WTC11 (cell line): ENCODE data around the gene PRR7. TPM values are rescaled to one million over a fixed set of nuclear protein-coding genes. Genes with fewer than 3 reads are reported as not detected.

Source experiments
- ATAC-seq: fragments of 200-7000 bp; cut with Tn5 transposase; 2 replicates; pipeline ENCODE4 v1.10.0; 2021; ENCODE audit warnings: mild to moderate bottlenecking, moderate library complexity
- CTCF ChIA-PET: fragments of 300-600 bp; sonication (Branson Sonifier 250); formaldehyde crosslinking; loops from one replicate; lab custom pipeline; 2021; ENCODE audit warnings: antibody characterized with exemption; lab: Charles Lee
- POLR2A ChIA-PET: fragments of 350-600 bp; sonication (Branson Sonifier 250); formaldehyde crosslinking; loops from one replicate; lab custom pipeline; 2021; ENCODE audit warnings: antibody characterized with exemption; lab: Charles Lee
- DNase-seq: peaks from one replicate; pipeline ENCODE4 v3.0.0; 2021; ENCODE audit warnings: low spot score
- H3K27ac Mint-ChIP-seq: 2 replicates; pipeline ENCODE4 v1.8.0; 2021; ENCODE audit warnings: mixed read lengths
- H3K27me3 Mint-ChIP-seq: 2 replicates; pipeline ENCODE4 v1.8.0; 2021; ENCODE audit warnings: low read depth, mild to moderate bottlenecking, moderate library complexity, mixed read lengths
- H3K36me3 Mint-ChIP-seq: 2 replicates; pipeline ENCODE4 v1.8.0; 2021; ENCODE audit warnings: mixed read lengths
- H3K4me1 Mint-ChIP-seq: 2 replicates; pipeline ENCODE4 v1.8.0; 2022; ENCODE audit warnings: mixed read lengths
- H3K4me3 Mint-ChIP-seq: 2 replicates; pipeline ENCODE4 v1.8.0; 2021; ENCODE audit warnings: mild to moderate bottlenecking, moderate library complexity, mixed read lengths
- H3K9me3 Mint-ChIP-seq: 2 replicates; pipeline ENCODE4 v1.8.0; 2021; ENCODE audit warnings: mixed read lengths
- ATF1 ChIP-seq: sonication (generic); formaldehyde crosslinking; IDR thresholded peaks from 2 replicates; pipeline ENCODE4 v1.8.1; 2023; ENCODE audit warnings: mild to moderate bottlenecking, moderate library complexity, missing genetic modification reagents
- CREB1 ChIP-seq: sonication (generic); formaldehyde crosslinking; IDR thresholded peaks from 2 replicates; pipeline ENCODE4 v1.8.0; 2023; ENCODE audit warnings: mild to moderate bottlenecking, missing genetic modification reagents
- CREM ChIP-seq: sonication (generic); formaldehyde crosslinking; IDR thresholded peaks from 2 replicates; pipeline ENCODE4 v1.8.1; 2022; ENCODE audit warnings: mild to moderate bottlenecking, missing genetic modification reagents, moderate library complexity
- FOXP1 ChIP-seq: sonication (generic); formaldehyde crosslinking; IDR thresholded peaks from 2 replicates; pipeline ENCODE4 v1.8.0; 2022; ENCODE audit warnings: missing genetic modification reagents, mild to moderate bottlenecking, moderate library complexity, borderline replicate concordance
- GABPB1 ChIP-seq: sonication (generic); formaldehyde crosslinking; IDR thresholded peaks from 2 replicates; pipeline ENCODE4 v1.8.1; 2023; ENCODE audit warnings: mild to moderate bottlenecking, missing genetic modification reagents
- GRHL2 ChIP-seq: fragments of 250-450 bp; sonication (Bioruptor Pico); IDR thresholded peaks from 2 replicates; pipeline ENCODE4 v1.8.0; 2022; ENCODE audit warnings: mild to moderate bottlenecking, moderate library complexity; ENCODE audit not compliant: insufficient replicate concordance, severe bottlenecking
- HMGXB4 ChIP-seq: sonication (generic); formaldehyde crosslinking; IDR thresholded peaks from 2 replicates; pipeline ENCODE4 v1.8.1; 2023; ENCODE audit warnings: mild to moderate bottlenecking, moderate library complexity, missing genetic modification reagents
- NFYB ChIP-seq: sonication (generic); formaldehyde crosslinking; conservative IDR thresholded peaks from 2 replicates; pipeline ENCODE4 v1.8.0; 2022; ENCODE audit warnings: low read depth, missing genetic modification reagents
- NR2C2 ChIP-seq: sonication (generic); formaldehyde crosslinking; IDR thresholded peaks from 2 replicates; pipeline ENCODE4 v1.8.0; 2022; ENCODE audit warnings: mild to moderate bottlenecking, missing genetic modification reagents
- SP1 ChIP-seq: sonication (generic); formaldehyde crosslinking; conservative IDR thresholded peaks from 2 replicates; pipeline ENCODE4 v1.8.1; 2022; ENCODE audit warnings: missing genetic modification reagents
- TEAD1 ChIP-seq: sonication (generic); formaldehyde crosslinking; IDR thresholded peaks from 2 replicates; pipeline ENCODE4 v1.8.0; 2022; ENCODE audit warnings: mild to moderate bottlenecking, missing genetic modification reagents
- ZNF317 ChIP-seq: sonication (generic); formaldehyde crosslinking; IDR thresholded peaks from 2 replicates; pipeline ENCODE4 v1.8.1; 2023; ENCODE audit warnings: low read depth, mild to moderate bottlenecking, moderate library complexity, missing genetic modification reagents, borderline replicate concordance
- ZNF396 ChIP-seq: fragments of 250-450 bp; sonication (Bioruptor Pico); IDR thresholded peaks from 2 replicates; pipeline ENCODE4 v1.8.0; 2021; ENCODE audit warnings: mild to moderate bottlenecking, moderate library complexity, borderline replicate concordance
- ZNF512 ChIP-seq: sonication (generic); formaldehyde crosslinking; IDR thresholded peaks from 2 replicates; pipeline ENCODE4 v1.8.1; 2022; ENCODE audit warnings: missing genetic modification reagents, borderline replicate concordance
- total RNA-seq: library from RNA; stranded (reverse); gene quantifications from 3 replicates; pipeline ENCODE4 v1.2.3, GENCODE V29; 2021
- TF ChIP-seq, protein P1 (sequence below): fragments of 250-450 bp; sonication (Bioruptor Pico); IDR thresholded peaks from 2 replicates; pipeline ENCODE4 v2.1.2; 2022; ENCODE audit warnings: mild to moderate bottlenecking, moderate library complexity
- TF ChIP-seq, protein P2 (sequence below): sonication (generic); formaldehyde crosslinking; IDR thresholded peaks from 2 replicates; pipeline ENCODE4 v1.8.1; 2023; ENCODE audit warnings: mild to moderate bottlenecking, missing genetic modification reagents
- TF ChIP-seq, protein P3 (sequence below): sonication (generic); formaldehyde crosslinking; IDR thresholded peaks from 2 replicates; pipeline ENCODE4 v1.8.0; 2023; ENCODE audit warnings: mild to moderate bottlenecking, missing genetic modification reagents

PRR7 gene
- total RNA-seq, 1 experiment from 2014 or later: 13.1 TPM

DNA sequence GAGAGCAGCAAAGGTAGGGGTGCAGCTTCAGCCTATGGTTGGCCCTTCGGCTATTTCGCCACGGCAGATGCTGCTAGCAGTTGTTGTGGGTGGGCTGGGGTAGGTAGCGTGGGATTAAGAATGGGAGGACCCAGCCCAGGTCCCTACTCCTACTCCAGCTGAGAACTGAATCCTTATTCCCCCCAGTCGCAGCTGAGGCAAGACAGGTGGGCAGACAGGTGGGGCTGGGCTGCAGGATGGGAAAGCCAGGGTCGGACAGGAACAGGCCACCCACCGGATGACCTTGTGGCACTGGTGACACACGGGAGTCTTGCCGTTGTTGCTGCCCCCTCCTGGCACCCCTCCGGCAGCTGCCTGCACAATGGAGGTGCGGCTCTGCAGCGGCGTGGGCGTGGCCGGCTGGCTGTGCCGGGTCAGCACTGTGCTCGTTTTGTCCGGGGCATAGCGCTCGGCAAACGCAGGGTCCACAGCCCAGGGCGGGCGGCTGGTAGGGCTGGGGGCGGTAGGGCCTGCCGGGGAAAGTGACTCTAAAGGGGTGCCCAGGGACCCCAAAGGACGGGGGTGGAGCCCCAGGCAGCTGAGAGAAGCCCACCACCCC lies 42.6 kb downstream of the PRR7 start:
- TF ChIP-seq, protein P1, sequence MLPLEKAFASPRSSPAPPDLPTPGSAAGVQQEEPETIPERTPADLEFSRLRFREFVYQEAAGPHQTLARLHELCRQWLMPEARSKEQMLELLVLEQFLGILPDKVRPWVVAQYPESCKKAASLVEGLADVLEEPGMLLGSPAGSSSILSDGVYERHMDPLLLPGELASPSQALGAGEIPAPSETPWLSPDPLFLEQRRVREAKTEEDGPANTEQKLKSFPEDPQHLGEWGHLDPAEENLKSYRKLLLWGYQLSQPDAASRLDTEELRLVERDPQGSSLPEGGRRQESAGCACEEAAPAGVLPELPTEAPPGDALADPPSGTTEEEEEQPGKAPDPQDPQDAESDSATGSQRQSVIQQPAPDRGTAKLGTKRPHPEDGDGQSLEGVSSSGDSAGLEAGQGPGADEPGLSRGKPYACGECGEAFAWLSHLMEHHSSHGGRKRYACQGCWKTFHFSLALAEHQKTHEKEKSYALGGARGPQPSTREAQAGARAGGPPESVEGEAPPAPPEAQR (CRISPR knock-in tag): no peak
- TF ChIP-seq CREB1 (CRISPR knock-in tag): no peak
- TF ChIP-seq FOXP1 (CRISPR knock-in tag): 0 out of 2 replicates have a peak, but pooled peaks have one; percentile 11
- TF ChIP-seq CREM (CRISPR knock-in tag): no peak
- TF ChIP-seq, all 79 proteins: peak for 1
- peaks cover 59% of the 10 kb centered on the region for H3K36me3 Mint-ChIP-seq
- peak; percentile 25 for ATAC-seq
- ChIA-PET POLR2A (interaction anchor here (0.6 to 2.0 kb wide), 3 partner anchors 8 to 961 kb away, joined by 5 to 8 read pairs (median 6); partner anchors contain the start of gene PDLIM7), CTCF (interaction anchor here (0.5 to 11.2 kb wide), 12 partner anchors 9 to 98 kb away, joined by 3 to 230 read pairs (median 4); partner anchors contain the start of genes DBN1 and PDLIM7)
- H3K4me1 Mint-ChIP-seq: peaks cover 15% of the 10 kb centered on the region
- H3K9me3 Mint-ChIP-seq: no peaks in the 10 kb centered on the region
- H3K27me3 Mint-ChIP-seq: no peaks in the 10 kb centered on the region
- peak; percentile 54 for DNase-seq
- H3K27ac Mint-ChIP-seq: no peak overlapping the region
- no peak overlapping the region for H3K4me3 Mint-ChIP-seq

- no peak overlapping the region; the same call in 1 of the 2 replicates for H3K27ac Mint-ChIP-seq
- no peaks in the 10 kb centered on the region for H3K9me3 Mint-ChIP-seq
- no peak overlapping the region for H3K4me3 Mint-ChIP-seq
- peaks cover 48% of the 10 kb centered on the region for H3K36me3 Mint-ChIP-seq
- TF ChIP-seq, protein P1 (CRISPR knock-in tag): no peak
- TF ChIP-seq ZNF512 (CRISPR knock-in tag) (0 out of 2 replicates have a peak, but pooled peaks have one; percentile 66), NFYB (no peak), ZNF396 (CRISPR knock-in tag) (no peak)
- TF ChIP-seq, protein P2, sequence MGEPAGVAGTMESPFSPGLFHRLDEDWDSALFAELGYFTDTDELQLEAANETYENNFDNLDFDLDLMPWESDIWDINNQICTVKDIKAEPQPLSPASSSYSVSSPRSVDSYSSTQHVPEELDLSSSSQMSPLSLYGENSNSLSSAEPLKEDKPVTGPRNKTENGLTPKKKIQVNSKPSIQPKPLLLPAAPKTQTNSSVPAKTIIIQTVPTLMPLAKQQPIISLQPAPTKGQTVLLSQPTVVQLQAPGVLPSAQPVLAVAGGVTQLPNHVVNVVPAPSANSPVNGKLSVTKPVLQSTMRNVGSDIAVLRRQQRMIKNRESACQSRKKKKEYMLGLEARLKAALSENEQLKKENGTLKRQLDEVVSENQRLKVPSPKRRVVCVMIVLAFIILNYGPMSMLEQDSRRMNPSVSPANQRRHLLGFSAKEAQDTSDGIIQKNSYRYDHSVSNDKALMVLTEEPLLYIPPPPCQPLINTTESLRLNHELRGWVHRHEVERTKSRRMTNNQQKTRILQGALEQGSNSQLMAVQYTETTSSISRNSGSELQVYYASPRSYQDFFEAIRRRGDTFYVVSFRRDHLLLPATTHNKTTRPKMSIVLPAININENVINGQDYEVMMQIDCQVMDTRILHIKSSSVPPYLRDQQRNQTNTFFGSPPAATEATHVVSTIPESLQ: no peak
- DNase-seq: no peak
- ChIA-PET CTCF (interaction anchor here (0.6 to 11.2 kb wide), 7 partner anchors 11 to 87 kb away, joined by 3 to 230 read pairs (median 6); partner anchors contain the start of gene DBN1), POLR2A (interaction anchor here (6.1 kb wide), 1 partner anchor 12 kb away, joined by 43 read pairs; no protein-coding TSS in a partner anchor)
- H3K27me3 Mint-ChIP-seq: no peaks in the 10 kb centered on the region
- H3K4me1 Mint-ChIP-seq: peaks cover 18% of the 10 kb centered on the region
- ATAC-seq: no peak
Measured at GRCh38 chr5:177490311-177490991, 43.8 kb downstream of the PRR7 start.

- CTCF ChIA-PET: interaction anchor here (0.5 to 11.2 kb wide), 14 partner anchors 10 to 610 kb away, joined by 3 to 230 read pairs (median 5); partner anchors contain the start of gene DBN1
- Mint-ChIP-seq H3K27me3 (no peaks in the 10 kb centered on the region), H3K4me1 (peaks cover 23% of the 10 kb centered on the region), H3K36me3 (peaks cover 44% of the 10 kb centered on the region), H3K4me3 (no peak overlapping the region), H3K27ac (peak overlapping the region; percentile 65; the same call in 1 of the 2 replicates), H3K9me3 (no peaks in the 10 kb centered on the region)
- ATAC-seq: no peak
- no peak for DNase-seq
- POLR2A ChIA-PET: interaction anchor here (0.6 to 6.1 kb wide), 3 partner anchors 11 to 33 kb away, joined by 3 to 43 read pairs (median 4); no protein-coding TSS in a partner anchor
- TF ChIP-seq, protein P3, sequence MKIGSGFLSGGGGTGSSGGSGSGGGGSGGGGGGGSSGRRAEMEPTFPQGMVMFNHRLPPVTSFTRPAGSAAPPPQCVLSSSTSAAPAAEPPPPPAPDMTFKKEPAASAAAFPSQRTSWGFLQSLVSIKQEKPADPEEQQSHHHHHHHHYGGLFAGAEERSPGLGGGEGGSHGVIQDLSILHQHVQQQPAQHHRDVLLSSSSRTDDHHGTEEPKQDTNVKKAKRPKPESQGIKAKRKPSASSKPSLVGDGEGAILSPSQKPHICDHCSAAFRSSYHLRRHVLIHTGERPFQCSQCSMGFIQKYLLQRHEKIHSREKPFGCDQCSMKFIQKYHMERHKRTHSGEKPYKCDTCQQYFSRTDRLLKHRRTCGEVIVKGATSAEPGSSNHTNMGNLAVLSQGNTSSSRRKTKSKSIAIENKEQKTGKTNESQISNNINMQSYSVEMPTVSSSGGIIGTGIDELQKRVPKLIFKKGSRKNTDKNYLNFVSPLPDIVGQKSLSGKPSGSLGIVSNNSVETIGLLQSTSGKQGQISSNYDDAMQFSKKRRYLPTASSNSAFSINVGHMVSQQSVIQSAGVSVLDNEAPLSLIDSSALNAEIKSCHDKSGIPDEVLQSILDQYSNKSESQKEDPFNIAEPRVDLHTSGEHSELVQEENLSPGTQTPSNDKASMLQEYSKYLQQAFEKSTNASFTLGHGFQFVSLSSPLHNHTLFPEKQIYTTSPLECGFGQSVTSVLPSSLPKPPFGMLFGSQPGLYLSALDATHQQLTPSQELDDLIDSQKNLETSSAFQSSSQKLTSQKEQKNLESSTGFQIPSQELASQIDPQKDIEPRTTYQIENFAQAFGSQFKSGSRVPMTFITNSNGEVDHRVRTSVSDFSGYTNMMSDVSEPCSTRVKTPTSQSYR (CRISPR knock-in tag): no peak
- TF ChIP-seq ATF1: no peak
- TF ChIP-seq GABPB1 (CRISPR knock-in tag): no peak
- no peak for TF ChIP-seq CREM (CRISPR knock-in tag)
- no peak for TF ChIP-seq SP1 (CRISPR knock-in tag)
- TF ChIP-seq HMGXB4 (CRISPR knock-in tag): no peak
- no peak for TF ChIP-seq GRHL2 (CRISPR knock-in tag)
- no peak for TF ChIP-seq ZNF317 (CRISPR knock-in tag)
- TF ChIP-seq TEAD1: no peak
- TF ChIP-seq NR2C2 (CRISPR knock-in tag): no peak
Measured at GRCh38 chr5:177490992-177491391, 44.4 kb downstream of the PRR7 start.
